Uterus (tissue), 2 donors: ENCODE results near the gene ARHGEF7.

Experiments used
- CTCF ChIP-seq, 4 experiments: fragments of 200-600 bp in 2 of 4; fragments of 450-650 bp in 2 of 4; sonication (generic) in 2 of 4; IDR thresholded peaks; one replicate each; pipeline ENCODE4 v1.5.1; 2016 to 2019; ENCODE audit warnings: antibody characterized with exemption in 4 of 4, mild to moderate bottlenecking in 2 of 4, moderate library complexity in 1 of 4
- POLR2A ChIP-seq, 2 donors: fragments of 450-650 bp; IDR thresholded peaks; one replicate each; pipeline ENCODE4 v1.6.1; 2016; ENCODE audit warnings: antibody characterized with exemption in 2 of 2, mild to moderate bottlenecking in 1 of 2, moderate library complexity in 1 of 2

DNA sequence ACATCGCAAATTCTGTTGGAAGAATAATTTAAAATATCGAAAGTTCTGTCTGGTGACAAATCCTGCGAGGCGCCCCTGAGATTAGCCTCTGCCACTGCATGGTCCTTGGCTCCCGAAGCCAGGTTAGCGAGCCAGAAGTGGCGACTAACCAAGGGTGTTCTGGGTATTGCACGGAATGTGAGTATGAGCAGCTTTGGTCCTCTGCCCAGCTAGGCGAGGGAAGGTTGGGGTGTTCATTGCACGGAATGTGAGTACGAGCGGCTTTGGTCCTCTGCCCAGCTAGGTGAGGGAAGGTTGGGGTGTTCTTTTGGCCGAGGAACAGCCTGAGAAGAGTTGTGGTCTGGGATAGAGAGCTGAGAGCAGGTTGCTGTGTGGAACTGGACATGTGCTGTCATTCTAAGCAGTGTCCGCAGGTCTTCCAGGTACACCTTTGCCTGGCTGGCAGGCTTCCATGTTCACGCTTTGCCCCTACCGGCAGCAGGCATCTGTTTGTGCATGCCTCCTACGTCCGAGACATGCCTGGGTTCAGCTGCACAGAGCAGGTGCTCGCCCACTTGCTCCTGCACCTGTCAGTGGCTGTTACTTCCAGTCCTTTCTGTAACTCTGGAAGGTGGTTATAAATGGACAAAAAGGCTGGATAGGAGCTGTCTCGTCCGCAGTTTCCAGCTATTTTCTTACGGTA is 187.1 kb downstream of the ARHGEF7 start:
- no peak for TF ChIP-seq CTCF (IDR thresholded peaks at IDR 0.05)
- no peak for TF ChIP-seq POLR2A (IDR thresholded peaks at IDR 0.05)
